GM19240 (cell line): ENCODE results near the gene COPZ2.
"Not testable (repeated sequence)": the region's sequence is repeated elsewhere in the genome, so short reads cannot be mapped to it uniquely, and the experiment has no call there.

Experiments
- DNase-seq: peaks from one replicate; pipeline ENCODE4 v3.0.0; 2011; ENCODE audit warnings: low spot score; ENCODE audit not compliant: insufficient read length

The COPZ2 gene

DNA sequence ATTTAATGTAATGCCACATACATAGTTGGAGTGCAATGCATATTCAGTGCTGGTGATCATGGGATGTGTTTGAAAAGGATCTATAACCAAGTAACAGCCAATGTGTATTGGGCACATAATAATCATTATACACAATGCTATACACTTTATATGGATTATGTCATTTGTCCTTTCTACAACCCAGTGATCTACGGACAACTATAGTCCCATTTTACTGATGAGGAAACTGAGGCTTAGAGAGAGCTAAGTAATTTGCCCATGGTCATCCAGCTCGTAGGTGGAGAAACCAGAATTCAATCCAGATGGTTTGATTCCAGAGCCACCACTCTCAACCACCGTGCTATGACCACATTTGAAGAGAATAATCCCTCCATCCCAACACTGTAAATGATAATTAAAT, 27.4 kb downstream of the COPZ2 start:
- no peak for DNase-seq

DNA sequence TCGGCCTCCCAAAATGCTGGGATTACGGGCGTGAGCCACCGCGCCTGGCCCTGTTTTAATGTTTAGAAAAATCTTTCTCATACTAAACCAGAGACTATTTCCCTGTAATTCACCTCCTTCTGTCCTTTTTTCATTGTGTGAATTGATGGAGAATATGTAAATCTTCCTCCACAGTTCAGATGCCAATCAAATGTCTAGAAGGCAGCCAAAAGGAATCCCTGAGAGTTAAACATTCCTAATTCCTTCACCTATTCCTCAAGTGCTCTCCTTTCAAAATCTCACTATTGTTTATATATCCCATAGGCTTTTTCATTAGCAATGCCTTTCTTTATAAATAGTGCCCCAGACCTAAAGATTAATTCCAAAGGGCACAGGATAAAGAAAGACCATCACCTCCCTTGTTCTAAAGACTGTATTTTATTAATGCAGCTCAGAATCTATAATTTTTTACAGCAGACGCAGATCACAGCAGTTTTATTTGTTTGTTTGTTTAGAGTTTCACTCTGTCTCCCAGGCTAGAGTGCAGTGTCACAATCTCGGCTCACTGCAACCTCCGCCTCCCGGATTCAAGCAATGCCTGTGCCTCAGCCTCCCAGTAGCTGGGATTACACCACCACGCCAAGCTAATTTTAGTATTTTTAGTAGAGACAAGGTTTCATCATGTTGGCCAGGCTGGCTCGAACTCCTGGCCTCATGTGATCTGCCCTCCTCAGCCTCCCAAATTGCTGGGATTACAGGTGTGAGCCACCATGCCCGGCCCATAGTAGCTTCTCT, 30.5 kb downstream of the COPZ2 start:
- no peak for DNase-seq

DNA sequence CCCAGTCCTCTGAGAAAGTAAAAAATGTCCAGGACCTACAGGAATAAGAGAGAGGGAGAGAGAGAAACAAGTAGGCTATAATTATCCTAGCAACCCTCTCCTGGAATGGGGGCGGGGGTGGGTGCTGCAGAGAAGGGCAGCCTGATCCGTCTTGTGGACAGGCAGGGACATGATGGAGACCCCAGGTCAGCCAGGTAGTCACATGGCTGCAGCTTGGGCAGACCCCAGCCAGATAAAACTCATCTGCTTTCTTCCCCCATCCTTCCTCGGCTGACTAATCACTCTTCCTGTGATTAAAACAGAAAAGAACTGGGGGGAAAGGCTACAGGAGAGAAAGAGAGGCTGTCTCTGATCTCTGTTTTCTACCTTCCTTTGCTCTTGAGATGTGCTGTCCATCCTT, 32.6 kb downstream of the COPZ2 start:
- DNase-seq = no peak

DNA sequence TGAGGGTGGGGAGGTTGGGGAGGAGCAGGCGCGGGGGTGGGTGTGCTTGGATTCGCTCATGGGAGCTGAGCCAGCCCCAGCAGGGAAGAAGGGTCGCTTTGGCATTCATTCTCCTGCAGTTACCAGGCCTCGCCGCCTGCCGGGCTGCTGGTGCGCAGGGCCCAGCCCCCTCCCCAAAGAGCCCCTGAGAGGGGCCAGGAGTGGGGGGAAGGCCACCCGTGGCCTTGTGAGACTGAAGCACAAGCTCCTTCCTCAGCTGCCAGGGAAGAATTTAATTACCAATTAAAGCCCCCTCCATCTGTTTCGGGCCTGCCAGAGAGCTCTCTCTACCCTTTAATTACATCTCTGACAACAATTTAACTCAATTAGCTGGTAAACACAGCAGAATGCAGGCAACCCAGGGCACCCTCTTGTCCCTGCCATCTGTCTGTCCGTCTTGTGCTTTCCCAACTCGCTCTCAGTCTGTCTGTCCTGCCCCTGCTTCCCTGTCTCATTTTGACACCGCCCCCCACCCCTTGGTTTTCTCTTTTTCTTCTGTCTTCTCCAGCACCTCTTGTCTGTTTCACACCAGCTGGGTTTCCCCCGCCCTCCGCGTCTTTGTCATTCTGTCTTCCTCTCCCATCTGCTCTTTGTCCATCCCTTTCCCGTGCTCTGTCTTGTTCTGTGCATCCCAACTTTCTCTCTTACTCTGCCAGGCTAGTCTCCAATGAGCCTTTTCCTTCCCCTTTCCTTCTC, 34.0 kb downstream of the COPZ2 start:
- DNase-seq = no peak

DNA sequence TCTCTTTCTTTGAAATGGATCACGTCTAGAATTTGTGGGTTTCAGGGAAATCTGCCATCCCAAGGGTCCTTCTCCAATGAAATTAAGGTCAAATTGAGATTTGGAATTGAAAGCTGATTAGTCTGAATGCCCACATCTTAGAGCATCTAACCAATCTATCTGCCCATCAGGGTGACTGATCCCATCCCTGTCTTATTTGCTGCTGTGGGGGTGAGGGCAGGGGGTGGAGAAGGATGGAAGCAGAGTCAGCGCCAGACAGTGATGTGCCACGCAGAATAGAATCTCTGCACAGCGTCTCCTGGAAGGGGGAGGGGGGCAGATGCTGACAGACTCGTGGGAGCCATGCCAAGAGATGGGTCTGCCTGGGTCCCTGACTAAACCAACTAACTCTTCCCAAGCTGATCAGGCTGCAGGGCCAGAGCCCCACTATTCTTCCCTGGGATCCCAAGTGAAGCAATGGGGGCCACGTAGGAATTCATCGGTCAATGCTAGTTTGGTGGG, 34.6 kb downstream of the COPZ2 start:
- no peak for DNase-seq

DNA sequence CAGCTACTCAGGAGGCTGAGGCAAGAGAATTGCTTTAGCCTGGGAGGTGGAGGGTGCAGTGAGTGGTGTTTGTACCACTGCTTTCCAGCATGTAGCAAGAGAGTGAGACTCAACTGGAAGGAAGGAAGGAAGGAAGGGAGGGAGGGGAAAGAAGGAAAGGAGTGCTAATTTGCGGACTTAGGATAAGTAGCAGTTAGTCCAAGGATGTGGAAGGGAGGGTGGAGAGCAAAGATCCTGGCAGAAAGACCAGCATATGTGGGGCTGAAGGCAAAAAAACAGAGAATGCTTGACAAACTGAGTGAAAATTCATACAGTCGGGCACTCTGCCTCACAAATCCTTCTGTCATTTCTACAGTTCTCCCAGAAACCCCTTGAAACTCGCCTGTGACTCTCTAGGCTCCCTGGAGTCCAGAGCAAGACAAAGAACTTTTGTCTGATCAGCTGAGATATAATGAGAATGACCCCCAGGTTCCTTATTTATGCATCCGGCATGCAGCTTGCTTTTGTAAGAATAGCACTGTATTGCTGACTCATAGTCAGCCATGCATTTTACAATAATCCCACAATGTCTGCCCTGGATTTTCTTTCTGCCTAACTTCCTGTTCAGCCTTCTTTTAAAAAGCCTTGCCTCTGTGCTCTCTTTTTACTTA, 35.2 kb downstream of the COPZ2 start:
- no peak for DNase-seq

DNA sequence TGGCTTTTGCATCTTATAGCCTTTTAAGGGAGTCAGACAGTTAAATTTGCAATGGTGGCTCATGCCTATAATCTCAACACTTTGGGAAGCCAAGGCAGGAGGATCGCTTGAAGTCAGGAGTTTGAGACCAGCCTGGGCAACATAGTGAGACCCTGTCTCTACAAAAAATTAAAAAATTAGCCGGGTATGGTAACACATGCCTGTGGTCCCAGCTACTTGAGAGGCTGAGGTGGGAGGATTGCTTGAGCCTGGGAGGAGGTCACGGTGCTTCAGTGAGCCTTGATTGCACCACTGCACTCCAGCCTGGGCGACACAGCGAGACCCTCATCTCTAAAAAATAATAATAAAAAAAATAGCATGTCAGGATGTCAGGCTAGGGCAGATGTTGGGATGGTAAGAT, 35.9 kb downstream of the COPZ2 start:
- DNase-seq = not testable (repeated sequence)

DNA sequence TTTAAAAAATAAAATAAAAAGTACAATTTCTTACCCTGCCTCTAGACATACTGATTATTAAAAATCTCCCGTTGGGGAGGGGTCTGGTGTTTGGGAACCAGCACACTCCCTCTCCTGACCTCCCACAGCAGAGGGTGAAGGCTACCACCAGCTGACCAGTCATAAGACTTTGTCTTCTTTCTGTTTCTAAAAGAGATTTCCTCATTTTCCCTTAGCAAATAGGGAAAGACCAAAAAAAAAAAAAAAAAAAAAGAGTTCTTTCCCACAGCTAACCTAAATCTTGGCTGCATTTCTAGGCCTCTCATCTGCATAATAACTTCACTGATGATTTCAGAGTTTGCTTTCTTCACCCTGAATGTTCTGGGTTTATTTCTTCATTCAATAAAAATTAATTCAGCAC, 36.4 kb downstream of the COPZ2 start:
- DNase-seq = no peak

DNA sequence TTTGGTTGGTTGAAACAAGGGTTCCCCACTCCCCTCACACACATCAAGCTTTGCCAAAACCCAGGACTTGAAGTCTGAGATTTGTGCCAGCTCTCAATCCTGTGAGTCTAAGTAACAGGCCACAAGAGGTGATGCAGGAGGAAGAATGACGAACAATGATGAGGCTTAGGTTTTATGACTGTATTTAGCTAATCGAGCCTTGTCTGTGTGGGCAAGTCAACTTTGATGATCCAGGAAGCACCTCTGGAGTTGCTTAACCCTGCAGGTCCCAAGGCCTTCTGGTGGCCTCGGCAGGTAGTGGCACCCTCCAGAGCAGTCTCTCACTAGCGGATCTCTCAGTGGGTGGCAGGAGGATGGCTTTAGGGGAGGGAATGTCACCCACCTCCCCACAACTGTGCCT, 38.0 kb downstream of the COPZ2 start:
- DNase-seq = no peak

DNA sequence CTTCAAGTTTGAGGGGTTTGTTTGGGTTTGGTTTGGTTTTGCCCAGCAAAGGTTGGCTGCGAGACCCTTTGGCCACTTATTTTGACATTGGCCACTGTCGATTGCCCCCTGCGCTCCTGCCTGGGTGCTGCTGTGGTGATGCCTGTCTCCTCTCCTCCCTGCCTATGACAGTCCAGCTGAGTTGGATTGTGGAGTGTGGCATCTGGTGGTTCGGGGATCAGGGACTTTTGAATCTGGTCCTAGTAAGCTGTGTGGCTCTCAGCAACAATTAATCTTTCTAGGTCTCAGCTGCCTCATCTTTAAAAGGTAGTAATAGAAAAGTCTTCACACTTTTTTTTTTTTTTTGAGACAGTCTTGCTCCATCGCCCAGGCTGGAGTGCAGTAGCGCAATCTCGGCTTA, 39.6 kb downstream of the COPZ2 start:
- DNase-seq = no peak

DNA sequence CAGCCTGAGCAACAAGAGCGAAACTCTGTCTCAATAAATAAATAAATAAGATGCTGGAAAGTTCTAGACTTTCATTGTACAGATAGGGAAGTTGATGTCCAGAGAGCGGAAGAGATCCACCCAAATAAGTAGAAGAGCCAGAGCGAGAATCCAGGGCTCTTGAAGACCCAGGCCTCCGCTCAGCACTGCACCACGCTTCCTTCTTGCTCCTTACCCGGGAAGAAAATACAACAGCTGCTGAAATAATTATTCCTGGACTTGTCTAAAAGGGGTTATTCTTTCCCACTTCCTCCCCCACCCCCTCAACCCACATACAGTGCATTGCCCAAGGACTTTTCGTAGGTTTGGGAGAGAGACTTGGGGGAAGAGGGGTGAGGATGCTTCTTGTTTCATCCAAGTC, 40.0 kb downstream of the COPZ2 start:
- DNase-seq = no peak

DNA sequence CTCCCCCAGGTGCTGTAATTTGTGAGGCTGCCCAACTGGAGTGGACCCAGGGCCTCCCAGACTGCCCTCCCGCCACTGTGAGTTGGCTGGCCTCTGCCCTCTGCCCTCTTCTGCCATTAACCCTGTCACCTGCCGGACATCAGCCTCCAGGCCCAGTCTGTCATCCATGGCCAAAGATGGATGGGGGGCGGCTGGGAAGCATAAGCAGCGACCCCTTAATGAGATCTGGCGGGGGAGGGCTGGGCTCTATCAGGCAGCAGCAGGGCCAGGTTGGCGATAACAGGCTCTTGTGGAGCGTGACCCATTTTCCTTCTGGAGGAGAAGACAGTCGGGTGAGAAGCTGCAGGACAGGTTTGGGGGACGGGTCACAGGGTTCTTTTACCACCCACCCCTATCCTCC, 41.4 kb downstream of the COPZ2 start:
- no peak for DNase-seq

DNA sequence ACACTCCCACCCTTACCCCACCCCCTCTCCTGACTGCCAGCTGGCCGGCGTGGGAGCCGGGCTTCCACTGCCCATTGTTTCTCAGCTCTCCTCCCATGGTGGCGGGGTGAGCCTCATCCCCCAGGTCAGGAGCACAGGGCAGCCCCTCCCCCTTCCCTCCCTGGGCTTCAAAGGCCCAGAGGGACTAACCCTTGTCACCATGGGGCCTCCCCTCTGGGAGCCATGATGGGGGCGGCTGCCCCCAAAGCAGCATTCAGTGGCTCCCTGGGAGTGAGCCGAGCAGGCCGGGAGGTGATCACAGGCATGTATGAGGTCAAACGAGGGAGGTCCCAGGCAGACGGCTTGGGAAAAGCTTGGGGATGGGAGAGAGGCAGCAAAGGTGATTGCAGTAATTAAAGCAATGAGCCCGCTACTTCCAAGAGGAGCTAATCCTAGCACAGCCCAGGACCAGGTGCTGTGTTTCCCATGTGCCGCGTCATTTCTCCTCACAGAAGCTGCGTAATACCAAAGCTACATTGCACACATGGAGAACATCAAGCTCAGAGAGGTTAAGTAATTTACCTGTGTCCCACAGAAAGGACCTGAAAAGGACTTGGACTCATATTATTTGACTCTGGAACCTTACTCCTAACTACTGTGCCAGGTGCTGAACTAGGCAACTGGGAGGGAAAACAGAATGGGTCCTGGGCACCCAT, 42.2 kb downstream of the COPZ2 start:
- DNase-seq = no peak

DNA sequence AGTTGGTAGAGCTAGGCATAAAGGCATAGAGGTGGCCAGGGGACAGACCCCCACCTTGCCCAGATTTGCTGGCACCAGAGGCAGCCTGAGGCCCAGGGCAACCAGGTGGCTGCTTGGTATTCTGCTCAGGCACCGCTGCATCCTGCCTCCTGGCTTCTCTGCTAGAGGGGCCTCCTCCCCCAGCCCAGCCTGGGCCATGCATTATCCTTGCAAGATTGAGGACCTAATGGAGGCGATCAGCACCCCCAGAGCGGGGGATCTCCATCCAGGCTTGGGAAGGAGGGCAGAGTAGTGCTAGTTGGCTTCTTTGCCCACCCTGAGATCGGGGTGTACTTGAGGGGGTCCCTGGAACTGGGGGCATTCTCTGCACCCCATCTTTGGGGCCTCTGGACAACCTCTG, 42.9 kb downstream of the COPZ2 start:
- DNase-seq = no peak

DNA sequence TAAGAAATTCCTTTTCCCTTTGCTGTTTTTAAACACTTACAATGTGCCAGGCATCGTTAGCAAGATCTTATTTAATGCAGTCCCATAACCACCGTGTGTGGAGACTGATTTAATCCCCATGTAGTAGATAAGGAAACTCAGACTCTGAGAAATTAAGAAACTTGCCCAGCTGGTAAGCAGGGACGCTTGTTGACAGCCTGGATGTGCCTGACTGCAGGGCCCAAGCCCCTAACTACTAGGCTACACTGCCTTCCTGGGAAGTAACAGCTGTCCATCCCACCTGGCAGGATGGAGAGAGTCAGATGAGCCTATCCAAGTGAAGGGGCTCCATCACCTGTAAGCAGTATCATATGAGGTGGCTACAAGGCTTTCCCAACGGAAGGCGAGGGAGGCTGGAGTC, 43.6 kb downstream of the COPZ2 start:
- no peak for DNase-seq

DNA sequence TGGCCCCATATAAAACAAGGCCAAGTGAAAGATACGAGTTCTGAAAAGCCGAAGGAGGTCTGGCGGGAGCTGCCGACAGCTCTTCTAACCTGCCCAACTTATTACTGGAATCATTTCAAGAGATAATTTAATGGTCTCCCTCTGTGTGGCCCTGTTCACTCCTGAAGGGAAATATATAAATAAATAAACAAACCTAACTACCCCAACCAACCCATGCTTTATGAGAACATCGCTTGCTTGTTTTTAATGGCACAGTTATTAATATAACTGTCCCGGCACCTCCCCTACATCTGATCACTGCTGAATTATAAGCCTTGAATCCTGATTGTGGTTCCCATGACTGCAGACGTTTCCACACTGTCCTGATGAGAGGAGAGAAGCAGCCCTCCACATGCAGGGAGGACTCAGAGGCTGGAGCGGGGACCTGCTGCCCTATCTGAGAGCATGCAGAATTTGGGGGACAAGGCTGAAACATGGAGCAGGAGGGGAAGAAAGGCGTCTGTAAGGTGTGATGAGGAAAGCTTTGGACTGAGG, 44.5 kb downstream of the COPZ2 start:
- DNase-seq = no peak

DNA sequence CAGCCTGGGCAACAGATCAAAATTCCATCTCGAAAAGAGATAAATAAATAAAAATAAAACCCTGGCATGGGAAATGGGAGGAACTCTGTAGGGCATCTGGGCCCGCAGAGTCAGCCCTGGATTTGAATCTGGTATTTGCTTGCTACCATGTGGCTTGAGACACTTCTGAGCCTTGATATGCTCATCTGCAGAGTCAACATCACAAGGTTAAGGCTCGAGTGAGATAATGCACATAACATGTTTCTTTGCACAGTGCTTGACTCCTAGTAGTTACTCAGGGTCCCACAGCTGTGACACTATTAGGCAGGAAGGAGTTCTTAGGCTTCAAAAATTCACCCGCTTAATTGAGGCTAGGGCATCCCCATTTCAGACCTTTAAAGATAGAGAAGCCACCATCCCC, 45.4 kb downstream of the COPZ2 start:
- DNase-seq = no peak

DNA sequence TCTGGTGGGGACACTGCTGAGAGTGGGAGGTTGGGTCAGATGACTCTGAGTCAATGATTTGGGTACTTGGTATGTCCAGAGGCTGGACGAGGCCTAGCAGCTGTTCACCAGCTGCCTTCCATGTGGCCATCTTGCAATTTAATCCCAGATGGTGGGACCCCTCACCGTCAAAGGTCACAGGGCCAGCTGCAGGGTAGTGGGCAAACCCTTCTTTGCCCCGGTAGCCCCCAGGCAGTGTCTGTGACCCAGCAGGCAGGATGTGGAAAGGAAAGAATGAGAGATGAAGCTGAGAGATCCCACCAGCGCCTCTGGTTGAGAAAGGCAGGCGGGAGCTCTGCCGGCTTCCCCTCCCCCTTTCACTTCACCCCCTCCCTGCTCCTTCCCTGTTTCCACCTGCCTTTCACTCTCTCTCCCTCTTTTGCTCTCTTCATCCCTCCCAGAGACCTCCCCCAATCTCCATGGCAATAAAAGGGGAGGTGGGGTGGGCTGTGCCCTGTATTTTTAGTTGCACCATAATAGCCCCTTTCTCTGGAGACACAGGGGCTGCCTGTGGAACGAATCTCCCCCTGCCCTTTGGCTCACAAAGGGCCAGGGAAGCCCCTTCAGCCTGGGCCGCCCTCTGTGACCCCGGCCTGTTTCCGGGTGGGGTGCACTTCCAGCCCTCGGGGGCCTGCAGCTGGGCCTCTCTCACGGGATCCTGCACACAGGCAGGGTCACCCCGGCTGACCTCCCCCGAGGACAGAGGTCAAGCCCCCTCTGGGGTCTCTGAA, 46.5 kb downstream of the COPZ2 start:
- no peak for DNase-seq

DNA sequence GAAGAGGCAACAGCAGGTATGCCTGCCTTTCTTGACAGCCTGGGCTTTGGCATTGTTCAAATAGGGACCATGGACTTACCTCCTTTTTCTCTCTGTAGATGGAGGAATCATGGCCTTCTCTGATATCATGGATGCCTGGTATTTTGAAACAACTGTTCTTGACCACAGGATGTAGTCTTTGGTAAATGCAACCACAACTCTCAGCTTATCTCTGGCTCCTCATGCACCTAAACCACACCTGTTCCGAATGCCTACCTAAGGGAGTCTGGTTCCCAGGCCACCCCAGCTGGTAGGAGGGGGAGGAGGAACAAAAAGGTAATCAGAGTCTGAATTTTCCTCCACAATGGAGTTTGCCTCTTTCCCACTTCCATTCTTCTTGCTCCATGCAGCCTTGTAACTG, 47.9 kb downstream of the COPZ2 start:
- no peak for DNase-seq

DNA sequence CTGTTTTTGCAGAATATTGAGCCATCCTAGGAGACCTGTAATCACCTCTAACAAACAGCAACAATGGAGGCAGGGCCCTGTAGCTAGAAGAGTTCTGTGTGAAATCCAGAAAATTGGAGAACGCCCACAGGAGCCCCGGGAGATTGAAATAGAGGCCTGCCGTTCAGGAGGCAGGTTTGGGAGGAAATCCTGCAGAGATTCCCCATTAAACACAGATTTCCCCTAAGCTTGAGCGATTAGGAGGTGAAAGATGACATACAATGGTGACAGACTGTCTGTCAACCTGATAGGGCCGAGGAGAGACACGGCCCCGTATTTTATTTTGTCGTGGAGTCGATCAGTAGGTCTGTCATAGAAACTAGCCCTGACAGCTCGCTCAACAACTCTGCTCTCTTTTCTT, 48.4 kb downstream of the COPZ2 start:
- no peak for DNase-seq

DNA sequence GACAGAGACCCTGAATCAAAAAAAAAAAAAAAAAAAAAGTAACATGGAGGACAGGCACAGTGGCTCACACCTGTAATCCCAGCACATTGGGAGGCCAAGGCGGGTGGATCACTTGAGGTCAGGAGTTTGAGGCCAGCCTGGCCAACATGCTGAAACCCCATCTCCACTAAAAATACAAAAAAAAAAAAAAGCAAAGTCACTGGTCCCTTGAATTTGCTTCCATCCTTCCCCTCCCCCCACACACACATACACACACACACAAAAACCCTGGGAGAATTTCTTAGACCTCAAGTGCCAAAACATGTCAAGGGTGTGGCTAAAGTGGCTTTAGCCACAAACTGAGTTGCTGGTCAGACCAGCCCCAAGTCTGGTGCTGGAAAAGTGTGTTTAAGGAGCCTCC, 49.2 kb downstream of the COPZ2 start:
- DNase-seq = not testable (repeated sequence)
